OCI-LY3 (cell line): ENCODE results near the gene TSPAN11.

Source experiments
- EZH2phosphoT487 ChIP-seq: fragments of 200-600 bp; shearing (Covaris generic); IDR thresholded peaks from 2 replicates; pipeline ENCODE4 v1.6.1; 2018; ENCODE audit warnings: antibody characterized with exemption, mixed run types, low read depth
- TF ChIP-seq, protein P1 (sequence below): fragments of 200-600, 300-600 bp; sonication (generic); IDR thresholded peaks from 2 replicates; pipeline ENCODE4 v1.5.1; 2014; ENCODE audit warnings: antibody characterized with exemption, low read length, low read depth

DNA sequence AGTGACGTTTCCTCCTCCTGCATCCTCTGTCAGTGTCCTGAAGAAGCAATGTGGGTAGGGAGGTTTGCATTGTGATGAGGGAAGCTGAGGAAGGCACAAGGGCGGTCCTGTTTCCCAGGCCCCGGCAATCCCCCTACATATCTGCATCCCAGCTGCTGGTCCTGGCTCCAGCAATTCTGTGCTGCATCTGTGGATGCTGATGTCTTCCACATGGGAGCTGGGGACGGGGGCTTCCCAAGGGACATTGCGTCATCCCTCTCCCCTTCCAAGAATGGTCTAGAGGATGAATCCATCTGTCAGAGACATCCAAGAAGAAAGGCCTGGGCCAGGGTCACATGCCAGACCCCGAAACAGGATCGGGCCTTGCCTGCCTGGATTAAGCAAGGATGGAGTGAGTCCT, 52.1 kb downstream of the TSPAN11 start:
- TF ChIP-seq, protein P1, sequence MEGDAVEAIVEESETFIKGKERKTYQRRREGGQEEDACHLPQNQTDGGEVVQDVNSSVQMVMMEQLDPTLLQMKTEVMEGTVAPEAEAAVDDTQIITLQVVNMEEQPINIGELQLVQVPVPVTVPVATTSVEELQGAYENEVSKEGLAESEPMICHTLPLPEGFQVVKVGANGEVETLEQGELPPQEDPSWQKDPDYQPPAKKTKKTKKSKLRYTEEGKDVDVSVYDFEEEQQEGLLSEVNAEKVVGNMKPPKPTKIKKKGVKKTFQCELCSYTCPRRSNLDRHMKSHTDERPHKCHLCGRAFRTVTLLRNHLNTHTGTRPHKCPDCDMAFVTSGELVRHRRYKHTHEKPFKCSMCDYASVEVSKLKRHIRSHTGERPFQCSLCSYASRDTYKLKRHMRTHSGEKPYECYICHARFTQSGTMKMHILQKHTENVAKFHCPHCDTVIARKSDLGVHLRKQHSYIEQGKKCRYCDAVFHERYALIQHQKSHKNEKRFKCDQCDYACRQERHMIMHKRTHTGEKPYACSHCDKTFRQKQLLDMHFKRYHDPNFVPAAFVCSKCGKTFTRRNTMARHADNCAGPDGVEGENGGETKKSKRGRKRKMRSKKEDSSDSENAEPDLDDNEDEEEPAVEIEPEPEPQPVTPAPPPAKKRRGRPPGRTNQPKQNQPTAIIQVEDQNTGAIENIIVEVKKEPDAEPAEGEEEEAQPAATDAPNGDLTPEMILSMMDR = no peak
- TF ChIP-seq EZH2phosphoT487 = no peak
